T-helper 2 cell (primary cell): ENCODE results near the gene ZMYM4.
A peak's percentile ranks its signal among the peaks of the same experiment; 100 is the strongest.
"Not testable (repeated sequence)": the region's sequence is repeated elsewhere in the genome, so short reads cannot be mapped to it uniquely, and the experiment has no call there.

Source experiments
- DNase-seq, 5 experiments: peaks; one replicate each; pipeline versions ENCODE4 v3.0.0 to v3.0.0-alpha.2; 2012 to 2022

The ZMYM4 gene

GRCh38 chr1:35454616-35455015, 186.1 kb downstream of the ZMYM4 start:
- no peak for DNase-seq

GRCh38 chr1:35460796-35461195, 192.3 kb downstream of the ZMYM4 start:
- DNase-seq = no peak

DNA sequence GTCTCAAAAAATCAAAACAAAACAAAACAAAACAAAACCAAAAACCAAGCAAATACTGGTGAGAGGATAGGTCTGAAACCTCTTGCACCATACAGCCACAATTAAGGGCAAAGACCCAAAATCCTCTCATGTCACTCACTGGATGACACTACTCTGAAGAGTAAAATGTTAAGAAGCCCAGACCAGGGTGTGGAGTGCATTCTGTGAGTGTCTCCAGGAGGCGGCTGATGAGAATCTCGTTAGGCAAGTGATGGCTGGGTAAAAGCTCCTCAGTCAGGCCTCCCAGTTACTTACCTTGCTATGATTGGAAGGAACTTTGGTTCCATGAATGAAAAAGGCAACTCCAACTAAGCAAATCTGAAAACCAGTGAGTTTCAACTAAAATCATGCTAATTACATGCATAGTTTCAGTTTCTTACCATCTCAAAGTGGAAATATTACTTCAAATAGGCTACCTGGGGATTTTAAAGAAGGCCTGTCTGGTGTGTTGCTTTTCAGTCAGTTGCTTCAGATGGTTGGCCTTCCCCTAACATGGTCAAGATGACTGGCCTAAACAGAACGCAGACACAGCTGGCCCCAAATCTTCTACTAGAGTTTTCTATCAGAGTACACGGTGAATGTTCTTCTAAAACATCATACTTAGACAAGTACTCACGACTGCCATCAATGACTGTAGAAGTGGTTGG, 193.6 kb downstream of the ZMYM4 start:
- peak in 1 of 5 experiments; percentile 41 for DNase-seq

GRCh38 chr1:35463232-35463631, 194.7 kb downstream of the ZMYM4 start:
- no peak for DNase-seq

DNA sequence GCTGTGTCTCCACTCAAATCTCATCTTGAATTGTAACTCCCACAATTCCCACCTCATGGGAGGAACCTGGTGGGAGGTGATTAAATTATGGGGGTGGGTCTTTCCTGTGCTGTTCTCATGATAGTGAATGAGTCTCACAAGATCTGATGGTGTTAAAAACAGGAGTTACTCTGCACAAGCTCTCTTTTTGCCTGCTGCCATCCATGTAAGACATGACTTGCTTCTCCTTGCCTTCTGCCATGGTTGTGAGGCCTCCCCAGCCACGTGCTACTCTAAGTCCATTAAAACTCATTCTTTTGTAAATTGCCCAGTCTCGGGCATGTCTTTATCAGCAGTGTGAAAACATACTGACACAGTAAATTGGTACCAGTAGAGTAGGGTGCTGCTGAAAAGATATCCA, 195.2 kb downstream of the ZMYM4 start:
- not testable (repeated sequence) for DNase-seq

DNA sequence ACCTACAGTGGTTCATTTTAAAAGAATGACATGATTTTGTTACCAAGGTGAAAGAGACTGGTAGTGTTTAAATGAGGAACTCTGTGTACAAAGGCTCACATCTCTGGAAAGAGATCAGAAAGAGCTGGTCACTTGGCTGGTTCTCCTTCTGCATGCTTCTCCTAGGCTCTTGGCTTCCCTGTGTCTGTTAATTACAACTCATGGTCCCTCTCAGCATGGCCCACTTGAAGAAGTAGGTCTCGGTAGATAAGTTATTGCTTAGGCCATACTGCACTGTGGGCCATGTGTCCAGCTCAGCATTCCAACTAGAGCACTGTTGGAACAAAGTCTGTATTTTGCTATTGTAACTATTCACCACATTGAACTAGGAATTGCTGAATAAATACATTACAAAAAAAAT, 197.6 kb downstream of the ZMYM4 start:
- no peak for DNase-seq

GRCh38 chr1:35470977-35471613, 202.6 kb downstream of the ZMYM4 start:
- no peak for DNase-seq
